Measurements from ENCODE around the gene LTBP1.

- TF ChIP-seq CTCF (IDR thresholded peaks at IDR 0.05) (no peak), POLR2A (IDR thresholded peaks at IDR 0.05) (no peak)
These were observed 44.6 kb upstream of the LTBP1 start for GRCh38 chr2:32902174-32902573.
